Left lung (tissue), 10 donors: Measurements from ENCODE around the gene PSMG1. TPM values are rescaled to one million over a fixed set of nuclear protein-coding genes. Genes with fewer than 3 reads are reported as not detected.
A peak's percentile ranks its signal among the peaks of the same experiment; 100 is the strongest.
"Not testable (repeated sequence)": the region's sequence is repeated elsewhere in the genome, so short reads cannot be mapped to it uniquely, and the experiment has no call there.

Experiments
- ATAC-seq: fragments of 200-7000 bp; cut with Tn5 transposase; one replicate; pipeline ENCODE4 v1.9.1; 2020; ENCODE audit warnings: moderate library complexity
- DNase-seq, 4 donors: peaks; one replicate each; pipeline ENCODE4 v3.0.0-alpha.2; 2013 to 2020
- H3K27ac ChIP-seq, 2 donors: fragments of 200-600 bp; sonication (generic) in 1 of 2; one replicate each; pipeline versions ENCODE4 v1.5.0 to v1.8.0; 2020 to 2021
- H3K27me3 ChIP-seq, 2 donors: fragments of 200-600 bp; sonication (generic) in 1 of 2; one replicate each; pipeline versions ENCODE4 v1.5.0 to v1.8.0; 2020 to 2021
- H3K36me3 ChIP-seq, 2 donors: fragments of 200-600 bp; sonication (generic) in 1 of 2; one replicate each; pipeline versions ENCODE4 v1.5.0 to v1.8.0; 2020 to 2021
- H3K4me1 ChIP-seq, 2 donors: fragments of 200-600 bp; one replicate each; pipeline ENCODE4 v1.8.0; 2021
- H3K4me3 ChIP-seq, 2 donors: fragments of 200-600 bp; sonication (generic) in 1 of 2; one replicate each; pipeline versions ENCODE4 v1.5.0 to v1.8.0; 2020 to 2021; ENCODE audit warnings: mild to moderate bottlenecking in 1 of 2
- H3K9me3 ChIP-seq, 2 donors: fragments of 200-600 bp; sonication (generic) in 1 of 2; one replicate each; pipeline versions ENCODE4 v1.5.0 to v1.8.0; 2020 to 2021
- intact Hi-C, 2 donors: fragments of 100-400 bp; cut with DNase I; formaldehyde crosslinking; loops; one replicate each; pipeline versions ENCODE4 v1.11.2 to v1.14.2; 2022
- polyA plus RNA-seq, 6 donors: library from polyadenylated mRNA; unstranded; fragments of 120-200 nt; gene quantifications; one replicate each; pipeline ENCODE4 v1.2.1, GENCODE V29; 2013; ENCODE audit not compliant: insufficient read length in 6 of 6
- total RNA-seq, 2 donors: library from RNA; stranded (reverse); fragmentation: NEBNext Ultra II Directional; extraction: Animal tissue kit (Norgen Biotek cat#: 25700); gene quantifications; one replicate each; pipeline ENCODE4 v1.2.1, GENCODE V29; 2021
- TF ChIP-seq, protein P1 (sequence below), 2 donors: fragments of 200-600 bp; sonication (generic) in 1 of 2; IDR thresholded peaks; one replicate each; pipeline versions ENCODE4 v1.5.0 to v1.8.0; 2021; ENCODE audit warnings: antibody characterized with exemption in 2 of 2
- donor health status: DM: no; HTN: yes; CAD: no.
- donor health status: DM: no; HTN: no; CAD: no.

PSMG1 gene
- total and polyA plus RNA-seq, 8 donors = 32.0 to 41.3 (median 35.3) TPM

DNA sequence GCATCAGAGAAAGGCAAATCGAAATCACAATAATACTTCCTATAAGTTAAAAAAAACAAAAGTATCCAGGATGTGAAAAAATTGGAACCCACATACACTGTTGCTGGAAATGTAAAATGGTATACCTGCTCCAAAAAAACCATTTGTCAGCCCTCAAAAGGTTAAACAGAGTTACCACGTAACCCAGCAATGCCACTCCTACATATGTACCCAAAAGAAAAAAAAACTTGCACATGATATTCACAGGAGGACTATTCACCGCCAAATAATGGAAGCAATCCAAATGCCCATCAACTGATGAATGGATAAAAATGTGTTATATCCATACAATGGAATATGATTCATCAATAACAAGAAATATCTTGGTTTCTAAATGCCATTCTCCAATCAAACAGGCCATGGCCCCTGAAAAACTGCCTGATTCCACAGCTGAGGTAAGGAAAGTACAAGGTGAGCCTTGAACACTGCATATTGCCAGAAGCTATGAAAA lies 38.8 kb upstream of the PSMG1 start:
- Histone ChIP-seq H3K4me3 (no peak overlapping the region), H3K4me1 (no peaks in the 10 kb centered on the region), H3K36me3 (peaks cover 0 to 73% of the 10 kb centered on the region in 2 donors), H3K27ac (peak overlapping the region in 1 of 2 donors; percentile 7), H3K27me3 (no peaks in the 10 kb centered on the region), H3K9me3 (no peaks in the 10 kb centered on the region)
- intact Hi-C loops = no loop called here
- DNase-seq (no peak), ATAC-seq (peak; percentile 54)
- TF ChIP-seq, protein P1, sequence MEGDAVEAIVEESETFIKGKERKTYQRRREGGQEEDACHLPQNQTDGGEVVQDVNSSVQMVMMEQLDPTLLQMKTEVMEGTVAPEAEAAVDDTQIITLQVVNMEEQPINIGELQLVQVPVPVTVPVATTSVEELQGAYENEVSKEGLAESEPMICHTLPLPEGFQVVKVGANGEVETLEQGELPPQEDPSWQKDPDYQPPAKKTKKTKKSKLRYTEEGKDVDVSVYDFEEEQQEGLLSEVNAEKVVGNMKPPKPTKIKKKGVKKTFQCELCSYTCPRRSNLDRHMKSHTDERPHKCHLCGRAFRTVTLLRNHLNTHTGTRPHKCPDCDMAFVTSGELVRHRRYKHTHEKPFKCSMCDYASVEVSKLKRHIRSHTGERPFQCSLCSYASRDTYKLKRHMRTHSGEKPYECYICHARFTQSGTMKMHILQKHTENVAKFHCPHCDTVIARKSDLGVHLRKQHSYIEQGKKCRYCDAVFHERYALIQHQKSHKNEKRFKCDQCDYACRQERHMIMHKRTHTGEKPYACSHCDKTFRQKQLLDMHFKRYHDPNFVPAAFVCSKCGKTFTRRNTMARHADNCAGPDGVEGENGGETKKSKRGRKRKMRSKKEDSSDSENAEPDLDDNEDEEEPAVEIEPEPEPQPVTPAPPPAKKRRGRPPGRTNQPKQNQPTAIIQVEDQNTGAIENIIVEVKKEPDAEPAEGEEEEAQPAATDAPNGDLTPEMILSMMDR (IDR thresholded peaks at IDR 0.05) = no peak

DNA sequence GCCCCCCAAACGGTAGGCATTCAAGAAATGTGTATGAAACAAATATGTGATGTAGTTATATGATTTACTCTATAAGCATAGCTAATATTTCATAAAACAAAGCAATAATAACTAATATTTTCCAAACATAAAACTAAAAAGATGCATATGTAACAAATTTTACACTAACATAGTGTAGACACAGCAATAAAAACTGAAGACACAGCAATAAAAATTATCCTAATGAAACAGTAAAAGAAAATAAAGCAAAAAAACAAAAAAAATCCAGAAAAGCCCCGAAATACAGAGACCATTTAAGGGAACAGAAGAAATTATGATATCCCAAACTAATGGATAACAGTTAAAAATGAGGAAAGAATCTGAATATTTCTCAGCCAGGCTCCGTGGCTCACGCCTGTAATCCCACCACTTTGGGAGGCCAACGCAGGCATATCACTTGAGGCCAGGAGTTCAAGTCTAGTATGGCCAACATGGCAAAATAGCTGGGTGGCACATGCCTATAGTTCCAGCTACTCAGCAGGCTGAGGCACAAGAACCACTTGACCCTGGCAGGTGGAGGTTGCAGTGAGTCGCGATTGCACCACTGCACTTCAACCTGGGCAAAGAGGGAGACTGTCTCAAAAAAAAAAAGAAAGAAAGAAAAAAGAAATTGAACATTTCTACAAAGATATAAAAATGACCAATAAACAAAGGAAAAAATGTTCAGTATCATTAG lies 38.2 kb upstream of the PSMG1 start:
- H3K36me3 ChIP-seq = peaks cover 0 to 71% of the 10 kb centered on the region in 2 donors
- peak; percentile 91 for ATAC-seq
- H3K27ac ChIP-seq = peak overlapping the region in 1 of 2 donors; percentile 7
- no peaks in the 10 kb centered on the region for H3K27me3 ChIP-seq
- H3K4me3 ChIP-seq = no peak overlapping the region
- no peaks in the 10 kb centered on the region for H3K4me1 ChIP-seq
- TF ChIP-seq, protein P1 (IDR thresholded peaks at IDR 0.05) = no peak
- intact Hi-C loops = no loop called here
- no peaks in the 10 kb centered on the region for H3K9me3 ChIP-seq
- peak in 1 of 4 donors; percentile 74 for DNase-seq

DNA sequence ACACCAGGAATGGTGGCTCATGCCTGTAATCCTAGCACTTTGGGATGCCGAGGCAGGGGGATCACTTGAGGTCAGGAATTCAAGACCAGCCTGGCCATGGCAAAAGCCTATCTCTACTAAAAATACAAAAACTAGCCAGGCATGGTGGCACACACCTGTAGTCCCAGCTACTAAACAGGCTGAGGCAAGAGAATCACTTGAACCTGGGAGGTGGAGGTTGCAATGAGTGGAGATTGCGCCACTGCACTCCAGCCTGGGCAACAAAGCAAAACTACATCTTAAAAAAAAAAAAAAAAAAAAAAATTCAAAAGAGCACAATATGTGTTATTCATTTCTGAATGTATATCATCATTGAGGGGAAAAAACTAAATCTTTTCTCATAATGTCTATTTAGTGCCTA lies 37.6 kb upstream of the PSMG1 start:
- peaks cover 0 to 77% of the 10 kb centered on the region in 2 donors for H3K36me3 ChIP-seq
- DNase-seq, H3K4me3 ChIP-seq, intact Hi-C loops, H3K4me1 ChIP-seq, H3K27me3 ChIP-seq, H3K9me3 ChIP-seq: not testable (repeated sequence)
- ATAC-seq = peak; percentile 77
- peak overlapping the region in 1 of 2 donors; percentile 36 for H3K27ac ChIP-seq

DNA sequence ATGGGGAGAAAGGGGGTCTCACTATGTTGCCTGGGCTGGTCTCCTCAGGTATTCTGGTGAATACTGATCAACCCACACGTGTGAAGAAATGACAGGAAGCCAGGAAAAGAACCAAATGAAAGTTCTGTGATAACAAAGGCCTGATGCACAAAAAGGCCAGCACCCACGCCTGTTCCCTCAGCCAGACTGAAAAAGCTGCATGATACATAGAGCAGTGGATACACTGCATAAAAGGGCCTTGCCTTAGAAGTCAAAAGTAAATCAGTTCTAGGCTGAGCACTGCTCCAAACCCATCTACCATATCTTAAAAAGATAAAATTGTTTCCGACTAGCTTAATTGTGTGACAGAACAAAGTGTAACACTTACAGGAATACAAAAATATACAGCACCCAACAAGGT lies 36.9 kb upstream of the PSMG1 start:
- no peak for ATAC-seq
- no peak for DNase-seq
- Histone ChIP-seq H3K36me3 (peaks cover 0 to 84% of the 10 kb centered on the region in 2 donors), H3K27me3 (no peaks in the 10 kb centered on the region), H3K4me1 (no peaks in the 10 kb centered on the region), H3K9me3 (no peaks in the 10 kb centered on the region), H3K4me3 (no peak overlapping the region), H3K27ac (no peak overlapping the region)
- intact Hi-C loops = no loop called here
- TF ChIP-seq, protein P1 (IDR thresholded peaks at IDR 0.05) = no peak

DNA sequence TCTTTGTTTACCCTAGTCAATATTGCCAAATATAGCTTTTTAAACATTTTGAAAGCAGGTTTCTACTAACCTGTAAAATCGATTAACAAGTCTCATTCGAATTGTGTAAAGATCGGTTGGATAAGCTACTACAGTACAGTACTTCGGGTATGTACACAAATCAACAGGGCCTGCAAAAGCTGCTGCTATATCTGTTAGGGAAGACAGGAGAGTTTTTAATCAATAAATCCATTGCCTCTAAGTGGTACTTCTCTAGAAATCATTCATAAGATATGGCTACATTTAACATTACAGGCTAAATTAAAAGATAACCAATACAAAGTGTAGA lies 34.8 kb upstream of the PSMG1 start:
- Histone ChIP-seq H3K36me3 (peaks cover 0 to 81% of the 10 kb centered on the region in 2 donors), H3K27ac (no peak overlapping the region), H3K4me3 (no peak overlapping the region), H3K27me3 (no peaks in the 10 kb centered on the region), H3K9me3 (no peaks in the 10 kb centered on the region), H3K4me1 (no peaks in the 10 kb centered on the region)
- TF ChIP-seq, protein P1 (IDR thresholded peaks at IDR 0.05) = no peak
- intact Hi-C loops = no loop called here
- ATAC-seq (no peak), DNase-seq (no peak)
